Measurements from ENCODE around the gene CLRN1.
"Not testable (repeated sequence)": the region's sequence is repeated elsewhere in the genome, so short reads cannot be mapped to it uniquely, and the experiment has no call there.

DNA sequence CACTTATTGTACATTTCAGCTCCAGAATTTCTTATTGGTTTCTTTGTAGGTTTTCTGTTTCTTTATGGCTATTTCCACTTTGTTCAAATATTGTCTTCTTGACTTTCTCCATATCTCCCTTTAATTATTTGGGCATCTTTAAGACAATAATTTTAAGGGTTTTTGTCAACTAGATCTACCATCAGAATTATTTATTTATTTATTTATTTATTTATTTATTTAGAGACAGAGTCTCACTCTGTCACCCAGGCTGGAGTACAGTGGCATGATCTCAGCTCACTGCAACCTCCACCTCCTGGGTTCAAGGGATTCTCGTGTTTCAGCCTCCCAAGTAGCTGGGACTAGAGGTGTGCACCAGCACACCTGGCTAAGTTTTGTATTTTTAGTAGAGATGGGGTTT, 15.9 kb upstream of the CLRN1 start:
- TF ChIP-seq, protein P1, sequence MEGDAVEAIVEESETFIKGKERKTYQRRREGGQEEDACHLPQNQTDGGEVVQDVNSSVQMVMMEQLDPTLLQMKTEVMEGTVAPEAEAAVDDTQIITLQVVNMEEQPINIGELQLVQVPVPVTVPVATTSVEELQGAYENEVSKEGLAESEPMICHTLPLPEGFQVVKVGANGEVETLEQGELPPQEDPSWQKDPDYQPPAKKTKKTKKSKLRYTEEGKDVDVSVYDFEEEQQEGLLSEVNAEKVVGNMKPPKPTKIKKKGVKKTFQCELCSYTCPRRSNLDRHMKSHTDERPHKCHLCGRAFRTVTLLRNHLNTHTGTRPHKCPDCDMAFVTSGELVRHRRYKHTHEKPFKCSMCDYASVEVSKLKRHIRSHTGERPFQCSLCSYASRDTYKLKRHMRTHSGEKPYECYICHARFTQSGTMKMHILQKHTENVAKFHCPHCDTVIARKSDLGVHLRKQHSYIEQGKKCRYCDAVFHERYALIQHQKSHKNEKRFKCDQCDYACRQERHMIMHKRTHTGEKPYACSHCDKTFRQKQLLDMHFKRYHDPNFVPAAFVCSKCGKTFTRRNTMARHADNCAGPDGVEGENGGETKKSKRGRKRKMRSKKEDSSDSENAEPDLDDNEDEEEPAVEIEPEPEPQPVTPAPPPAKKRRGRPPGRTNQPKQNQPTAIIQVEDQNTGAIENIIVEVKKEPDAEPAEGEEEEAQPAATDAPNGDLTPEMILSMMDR (IDR thresholded peaks at IDR 0.05), result not testable (repeated sequence)
- TF ChIP-seq EP300 (IDR thresholded peaks at IDR 0.05), result not testable (repeated sequence)

Measured in esophagus muscularis mucosa (tissue), 3 donors.